GM12878 (cell line): Measurements from ENCODE around the gene ASB6.

Experiments used
- POLR2A ChIP-seq: IDR thresholded peaks from 2 replicates; pipeline ENCODE4 v1.6.1; 2011; ENCODE audit warnings: low read depth, mild to moderate bottlenecking, low read length
- TAF1 ChIP-seq: IDR thresholded peaks from 2 replicates; pipeline ENCODE4 v1.6.1; 2011; ENCODE audit warnings: mild to moderate bottlenecking, low read depth, low read length, borderline replicate concordance
- TF ChIP-seq, protein P1 (sequence below), 3 experiments: IDR thresholded peaks in 2 of 3; conservative IDR thresholded peaks in 1 of 3; 2 replicates each; pipeline ENCODE4 v1.5.1; 2011; ENCODE audit warnings: low read depth in 3 of 3, low read length in 3 of 3, mild to moderate bottlenecking in 3 of 3, control low read depth in 2 of 3, moderate library complexity in 2 of 3, inconsistent platforms in 1 of 3, mixed read lengths in 1 of 3; ENCODE audit not compliant: control insufficient read depth in 2 of 3, insufficient read depth in 1 of 3; ENCODE audit errors: extremely low read depth in 1 of 3

DNA sequence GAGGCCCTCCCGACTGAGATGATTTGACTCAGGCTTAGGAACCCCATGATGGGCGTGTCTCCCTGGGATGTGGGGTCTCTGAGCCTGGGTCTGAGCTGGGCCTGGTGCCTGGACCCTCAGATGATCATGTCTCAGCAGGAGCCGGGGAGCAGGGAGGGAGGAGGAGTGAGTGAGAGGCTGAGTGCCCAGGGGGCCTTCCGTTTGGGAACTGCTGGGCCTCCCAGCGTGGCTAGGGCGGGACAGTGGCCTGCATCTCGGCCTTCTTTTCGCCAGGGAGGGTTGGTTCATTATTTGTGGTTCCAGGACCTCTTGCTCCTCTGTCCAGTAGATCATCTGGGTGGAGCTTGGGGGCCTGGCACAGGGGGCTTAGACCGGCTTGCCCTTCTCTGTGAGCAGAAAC, 29.1 kb upstream of the ASB6 start:
- TF ChIP-seq, protein P1, sequence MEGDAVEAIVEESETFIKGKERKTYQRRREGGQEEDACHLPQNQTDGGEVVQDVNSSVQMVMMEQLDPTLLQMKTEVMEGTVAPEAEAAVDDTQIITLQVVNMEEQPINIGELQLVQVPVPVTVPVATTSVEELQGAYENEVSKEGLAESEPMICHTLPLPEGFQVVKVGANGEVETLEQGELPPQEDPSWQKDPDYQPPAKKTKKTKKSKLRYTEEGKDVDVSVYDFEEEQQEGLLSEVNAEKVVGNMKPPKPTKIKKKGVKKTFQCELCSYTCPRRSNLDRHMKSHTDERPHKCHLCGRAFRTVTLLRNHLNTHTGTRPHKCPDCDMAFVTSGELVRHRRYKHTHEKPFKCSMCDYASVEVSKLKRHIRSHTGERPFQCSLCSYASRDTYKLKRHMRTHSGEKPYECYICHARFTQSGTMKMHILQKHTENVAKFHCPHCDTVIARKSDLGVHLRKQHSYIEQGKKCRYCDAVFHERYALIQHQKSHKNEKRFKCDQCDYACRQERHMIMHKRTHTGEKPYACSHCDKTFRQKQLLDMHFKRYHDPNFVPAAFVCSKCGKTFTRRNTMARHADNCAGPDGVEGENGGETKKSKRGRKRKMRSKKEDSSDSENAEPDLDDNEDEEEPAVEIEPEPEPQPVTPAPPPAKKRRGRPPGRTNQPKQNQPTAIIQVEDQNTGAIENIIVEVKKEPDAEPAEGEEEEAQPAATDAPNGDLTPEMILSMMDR (IDR thresholded peaks at IDR 0.05 in 2 of 3, conservative IDR thresholded peaks at IDR 0.05 in 1 of 3; ENCODE audit: control insufficient read depth in 2 of 3, extremely low read depth in 1 of 3, insufficient read depth in 1 of 3, low read depth in 3 of 3, low read length in 3 of 3) = no peak
- no peak for TF ChIP-seq TAF1
- TF ChIP-seq POLR2A = no peak
